K562 (cell line): ENCODE measurements around the gene NRN1L. TPM values are rescaled to one million over a fixed set of nuclear protein-coding genes. Genes with fewer than 3 reads are reported as not detected.
A peak's percentile ranks its signal among the peaks of the same experiment; 100 is the strongest.

Experiments
- BRCA1 ChIP-seq, 2 experiments: fragments of 450-650 bp in 1 of 2; sonication (generic) in 1 of 2; formaldehyde crosslinking in 1 of 2; IDR thresholded peaks; 2 replicates each; pipeline versions ENCODE4 v1.5.0 to v1.6.1; 2017 to 2020; ENCODE audit warnings: mild to moderate bottlenecking in 1 of 2, missing genetic modification reagents in 1 of 2
- CBFB ChIP-seq: sonication (generic); formaldehyde crosslinking; IDR thresholded peaks from 2 replicates; pipeline ENCODE4 v1.4.0; 2020; ENCODE audit warnings: mild to moderate bottlenecking, missing genetic modification reagents
- CBX5 ChIP-seq: IDR thresholded peaks from 2 replicates; pipeline ENCODE4 v1.6.1; 2014; ENCODE audit warnings: low read depth, borderline replicate concordance
- CCAR2 ChIP-seq: fragments of 200-400 bp; formaldehyde crosslinking; IDR thresholded peaks from 2 replicates; pipeline ENCODE4 v1.6.1; 2017; ENCODE audit warnings: mild to moderate bottlenecking, low read depth, low read length
- CREB1 ChIP-seq, 2 experiments: sonication (generic) in 1 of 2; formaldehyde crosslinking in 1 of 2; IDR thresholded peaks; 2 replicates each; pipeline versions ENCODE4 v1.6.1 to v1.8.0; 2012 to 2022; ENCODE audit warnings: inconsistent platforms in 1 of 2, mild to moderate bottlenecking in 1 of 2, missing genetic modification reagents in 1 of 2, moderate library complexity in 1 of 2
- CREBBP ChIP-seq: IDR thresholded peaks from one replicate; pipeline ENCODE4 v1.6.1; 2012; ENCODE audit warnings: low read depth, mild to moderate bottlenecking, control low read depth, inconsistent platforms, low read length
- EHMT2 ChIP-seq: fragments of 450-650 bp; IDR thresholded peaks from 2 replicates; pipeline ENCODE4 v1.6.1; 2018; ENCODE audit warnings: antibody characterized with exemption
- HCFC1 ChIP-seq: IDR thresholded peaks from 2 replicates; pipeline ENCODE4 v1.6.1; 2012; ENCODE audit warnings: low read depth, low read length, improper control_type of control experiment
- PCBP1 ChIP-seq: fragments of 200-400 bp; formaldehyde crosslinking; IDR thresholded peaks from 2 replicates; pipeline ENCODE4 v1.6.1; 2018; ENCODE audit warnings: mild to moderate bottlenecking, low read depth, low read length; ENCODE audit not compliant: poor library complexity, severe bottlenecking
- POLR2AphosphoS5 ChIP-seq: IDR thresholded peaks from 2 replicates; pipeline ENCODE4 v1.6.1; 2011; ENCODE audit warnings: mild to moderate bottlenecking, low read depth, low read length, moderate library complexity; ENCODE audit not compliant: control insufficient read depth, insufficient read depth
- PPARD ChIP-seq: fragments of 250-450 bp; sonication (Bioruptor Pico); IDR thresholded peaks from 2 replicates; pipeline ENCODE4 v1.8.0; 2022; ENCODE audit warnings: inconsistent platforms, mild to moderate bottlenecking, moderate library complexity
- SMAD4 ChIP-seq: fragments of 250-450 bp; sonication (Bioruptor Pico); conservative IDR thresholded peaks from 2 replicates; pipeline ENCODE4 v1.8.0; 2021; ENCODE audit warnings: inconsistent platforms, mild to moderate bottlenecking, moderate library complexity
- SMARCC2 ChIP-seq: fragments of 450-650 bp; IDR thresholded peaks from 2 replicates; pipeline ENCODE4 v1.6.1; 2017; ENCODE audit warnings: antibody characterized with exemption, moderate library complexity, mild to moderate bottlenecking, low read depth
- STAG1 ChIP-seq: sonication (generic); formaldehyde crosslinking; IDR thresholded peaks from 2 replicates; pipeline ENCODE4 v1.5.0; 2020; ENCODE audit warnings: missing genetic modification reagents, borderline replicate concordance
- TAF7 ChIP-seq: fragments of 450-650 bp; IDR thresholded peaks from 2 replicates; pipeline ENCODE4 v1.6.1; 2016; ENCODE audit warnings: missing genetic modification characterization, missing compliant biosample characterization
- TEAD1 ChIP-seq, 2 experiments: fragments of 450-650 bp in 1 of 2; sonication (generic) in 1 of 2; formaldehyde crosslinking; IDR thresholded peaks; 2 replicates each; pipeline versions ENCODE4 v1.4.0 to v1.8.0; 2020 to 2022; ENCODE audit warnings: mild to moderate bottlenecking in 2 of 2, missing genetic modification reagents in 1 of 2
- TGIF2 ChIP-seq: sonication (generic); formaldehyde crosslinking; IDR thresholded peaks from 2 replicates; pipeline ENCODE4 v1.8.1; 2022; ENCODE audit warnings: mild to moderate bottlenecking, missing genetic modification reagents, moderate library complexity
- YBX1 ChIP-seq: fragments of 450-650 bp; IDR thresholded peaks from 2 replicates; pipeline ENCODE4 v1.7.1; 2016; ENCODE audit warnings: mild to moderate bottlenecking
- ZBTB17 ChIP-seq: fragments of 450-650 bp; formaldehyde crosslinking; IDR thresholded peaks from 2 replicates; pipeline ENCODE4 v1.4.0; 2020; ENCODE audit warnings: mild to moderate bottlenecking
- ZNF134 ChIP-seq: fragments of 250-450 bp; sonication (Bioruptor Pico); conservative IDR thresholded peaks from 2 replicates; pipeline ENCODE4 v1.4.0; 2020
- ZNF165 ChIP-seq: fragments of 250-450 bp; sonication (Bioruptor Pico); IDR thresholded peaks from 2 replicates; pipeline ENCODE4 v1.4.0; 2020; ENCODE audit warnings: borderline replicate concordance
- ZNF384 ChIP-seq: IDR thresholded peaks from 2 replicates; pipeline ENCODE4 v1.6.1; 2012; ENCODE audit warnings: low read depth, low read length, improper control_type of control experiment
- ZNF76 ChIP-seq: fragments of 250-450 bp; sonication (Bioruptor Pico); IDR thresholded peaks from 2 replicates; pipeline ENCODE4 v1.4.0; 2020; ENCODE audit warnings: mild to moderate bottlenecking, moderate library complexity, borderline replicate concordance
- polyA plus RNA-seq, 8 experiments: library from polyadenylated mRNA; depleted of rRNA in 4 of 8; stranded (reverse) in 5 of 8; unstranded in 3 of 8; fragments of >200 nt; fragmentation: Nextera tagmentation in 2 of 8; fragmentation: Illumina TruSeq in 1 of 8; extraction: Ambion mirVana in 2 of 8; extraction: Trizol in 1 of 8; gene quantifications; 2 replicates each; pipeline versions ENCODE4 v1.2.1 to v1.2.3, GENCODE V29; 2011 to 2014; ENCODE audit warnings: inconsistent platforms in 1 of 8, missing spikeins in 1 of 8
- total RNA-seq, 7 experiments: library from RNA; depleted of rRNA in 6 of 7; stranded (reverse); fragments of >200 nt in 6 of 7; fragmentation: Illumina TruSeq in 2 of 7; extraction: Trizol in 2 of 7; gene quantifications; 2 replicates each; pipeline versions ENCODE4 v1.2.1 to v1.2.3, GENCODE V29; 2011 to 2021; ENCODE audit warnings: low replicate concordance in 1 of 7
- TF ChIP-seq, protein P1 (sequence below): fragments of 450-650 bp; IDR thresholded peaks from 2 replicates; pipeline ENCODE4 v1.6.1; 2017; ENCODE audit warnings: antibody characterized with exemption, mild to moderate bottlenecking
- TF ChIP-seq, protein P2 (sequence below): fragments of 250-450 bp; sonication (Bioruptor Pico); IDR thresholded peaks from 2 replicates; pipeline ENCODE4 v1.8.0; 2021; ENCODE audit warnings: borderline replicate concordance, mild to moderate bottlenecking, moderate library complexity; ENCODE audit not compliant: poor library complexity, severe bottlenecking

The NRN1L gene
- total and polyA plus RNA-seq, 9 of the 15 experiments (the other 6 are each of a cell fraction or from before 2014, with no cell fraction given), result 0.22 to 0.86 (median 0.61) TPM; not detected in 5

DNA sequence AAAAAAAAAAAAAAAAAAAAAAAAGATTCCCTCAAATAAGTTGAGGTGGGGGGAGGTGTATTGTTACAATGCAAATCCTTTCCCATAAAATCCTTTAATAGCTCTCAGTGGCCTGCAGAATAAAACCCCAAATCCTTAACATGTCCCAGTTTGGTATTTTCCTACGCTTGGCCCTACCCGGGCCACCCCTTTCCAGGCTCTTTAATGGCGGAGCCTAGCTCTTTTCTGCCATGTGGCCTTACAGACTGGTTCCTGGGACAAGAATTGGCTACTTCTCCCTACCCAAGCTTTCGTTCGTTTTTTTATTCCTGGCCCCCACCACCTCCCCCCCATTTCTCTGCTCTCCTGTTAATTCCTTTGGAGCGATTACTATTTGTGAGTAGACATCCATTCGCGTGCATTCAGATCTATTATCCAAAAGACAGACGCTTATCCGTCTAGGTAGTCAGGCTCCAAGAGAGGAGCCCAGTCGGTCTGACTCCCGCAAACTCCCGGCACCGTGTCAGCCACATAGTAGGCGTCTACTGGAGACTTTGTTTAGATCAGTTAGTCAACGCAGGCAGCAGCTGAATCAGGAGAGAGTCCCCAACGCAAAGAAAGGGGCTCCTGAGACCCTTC lies 43.4 kb upstream of the NRN1L start (continued):
- TF ChIP-seq, protein P1, sequence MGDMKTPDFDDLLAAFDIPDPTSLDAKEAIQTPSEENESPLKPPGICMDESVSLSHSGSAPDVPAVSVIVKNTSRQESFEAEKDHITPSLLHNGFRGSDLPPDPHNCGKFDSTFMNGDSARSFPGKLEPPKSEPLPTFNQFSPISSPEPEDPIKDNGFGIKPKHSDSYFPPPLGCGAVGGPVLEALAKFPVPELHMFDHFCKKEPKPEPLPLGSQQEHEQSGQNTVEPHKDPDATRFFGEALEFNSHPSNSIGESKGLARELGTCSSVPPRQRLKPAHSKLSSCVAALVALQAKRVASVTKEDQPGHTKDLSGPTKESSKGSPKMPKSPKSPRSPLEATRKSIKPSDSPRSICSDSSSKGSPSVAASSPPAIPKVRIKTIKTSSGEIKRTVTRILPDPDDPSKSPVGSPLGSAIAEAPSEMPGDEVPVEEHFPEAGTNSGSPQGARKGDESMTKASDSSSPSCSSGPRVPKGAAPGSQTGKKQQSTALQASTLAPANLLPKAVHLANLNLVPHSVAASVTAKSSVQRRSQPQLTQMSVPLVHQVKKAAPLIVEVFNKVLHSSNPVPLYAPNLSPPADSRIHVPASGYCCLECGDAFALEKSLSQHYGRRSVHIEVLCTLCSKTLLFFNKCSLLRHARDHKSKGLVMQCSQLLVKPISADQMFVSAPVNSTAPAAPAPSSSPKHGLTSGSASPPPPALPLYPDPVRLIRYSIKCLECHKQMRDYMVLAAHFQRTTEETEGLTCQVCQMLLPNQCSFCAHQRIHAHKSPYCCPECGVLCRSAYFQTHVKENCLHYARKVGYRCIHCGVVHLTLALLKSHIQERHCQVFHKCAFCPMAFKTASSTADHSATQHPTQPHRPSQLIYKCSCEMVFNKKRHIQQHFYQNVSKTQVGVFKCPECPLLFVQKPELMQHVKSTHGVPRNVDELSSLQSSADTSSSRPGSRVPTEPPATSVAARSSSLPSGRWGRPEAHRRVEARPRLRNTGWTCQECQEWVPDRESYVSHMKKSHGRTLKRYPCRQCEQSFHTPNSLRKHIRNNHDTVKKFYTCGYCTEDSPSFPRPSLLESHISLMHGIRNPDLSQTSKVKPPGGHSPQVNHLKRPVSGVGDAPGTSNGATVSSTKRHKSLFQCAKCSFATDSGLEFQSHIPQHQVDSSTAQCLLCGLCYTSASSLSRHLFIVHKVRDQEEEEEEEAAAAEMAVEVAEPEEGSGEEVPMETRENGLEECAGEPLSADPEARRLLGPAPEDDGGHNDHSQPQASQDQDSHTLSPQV, result 0 out of 2 replicates have a peak, but pooled peaks have one; percentile 15
- TF ChIP-seq SMARCC2, result 0 out of 2 replicates have a peak, but pooled peaks have one; percentile 31
- TF ChIP-seq PCBP1, result no peak
- no peak for TF ChIP-seq CBX5
- no peak for TF ChIP-seq ZNF76 (CRISPR knock-in tag)
- no peak for TF ChIP-seq BRCA1 (IDR thresholded peaks at IDR 0.05)
- TF ChIP-seq BRCA1 (CRISPR knock-in tag; IDR thresholded peaks at IDR 0.05), result no peak
- no peak for TF ChIP-seq ZNF165 (CRISPR knock-in tag)
- TF ChIP-seq CREB1 (IDR thresholded peaks at IDR 0.05), result no peak
- no peak for TF ChIP-seq CREB1 (CRISPR knock-in tag; IDR thresholded peaks at IDR 0.05)
- TF ChIP-seq STAG1, result no peak
- no peak for TF ChIP-seq CBFB
- TF ChIP-seq TAF7 (tag), result 0 out of 2 replicates have a peak, but pooled peaks have one; percentile 19
- peak; percentile 34; the same call in 1 of the 2 replicates for TF ChIP-seq ZNF384
- TF ChIP-seq YBX1, result no peak
- TF ChIP-seq TEAD1 (CRISPR knock-in tag; IDR thresholded peaks at IDR 0.05), result no peak
- TF ChIP-seq CCAR2, result no peak
- TF ChIP-seq ZBTB17 (CRISPR knock-in tag), result no peak
- TF ChIP-seq, protein P2, sequence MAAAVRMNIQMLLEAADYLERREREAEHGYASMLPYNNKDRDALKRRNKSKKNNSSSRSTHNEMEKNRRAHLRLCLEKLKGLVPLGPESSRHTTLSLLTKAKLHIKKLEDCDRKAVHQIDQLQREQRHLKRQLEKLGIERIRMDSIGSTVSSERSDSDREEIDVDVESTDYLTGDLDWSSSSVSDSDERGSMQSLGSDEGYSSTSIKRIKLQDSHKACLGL, result no peak
- TF ChIP-seq TGIF2 (CRISPR knock-in tag), result no peak
- TF ChIP-seq EHMT2, result 0 out of 2 replicates have a peak, but pooled peaks have one; percentile 7
- TF ChIP-seq HCFC1, result no peak
- no peak for TF ChIP-seq PPARD (CRISPR knock-in tag)
- TF ChIP-seq ZNF134 (CRISPR knock-in tag), result 0 out of 2 replicates have a peak, but pooled peaks have one; percentile 26
- TF ChIP-seq POLR2AphosphoS5, result no peak
- TF ChIP-seq SMAD4 (CRISPR knock-in tag), result peak; percentile 41; the same call in 1 of the 2 replicates
- TF ChIP-seq CREBBP, result no peak
